ENCODE results near the gene COL28A1. TPM values are rescaled to one million over a fixed set of nuclear protein-coding genes. Genes with fewer than 3 reads are reported as not detected.

The COL28A1 gene
- polyA plus RNA-seq, 1 experiment, result 0.04 TPM

DNA sequence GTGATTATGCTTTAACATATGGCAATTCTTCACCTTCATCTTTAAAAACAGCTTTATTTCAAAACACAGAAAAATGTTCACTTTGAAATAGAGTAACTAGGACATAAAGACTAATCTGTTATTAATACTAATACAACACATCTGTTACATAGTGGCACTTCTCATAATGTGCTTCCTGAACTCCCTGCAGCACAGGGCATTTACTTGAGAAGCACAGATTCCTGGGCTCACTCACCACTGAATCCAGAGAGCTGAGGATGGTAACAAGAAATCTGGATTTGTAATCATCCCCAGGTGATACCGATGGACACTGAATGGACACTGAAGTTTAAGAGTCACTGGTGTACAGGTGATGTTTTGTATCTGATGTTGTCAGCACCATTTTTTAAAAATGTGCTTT lies 96.1 kb downstream of the COL28A1 start:
- Histone ChIP-seq H3K27me3 (ENCODE audit: control insufficient read depth, insufficient read depth, low read length) (no peaks in the 10 kb centered on the region), H3K9me3 (ENCODE audit: control insufficient read depth, insufficient read depth, low read length) (no peaks in the 10 kb centered on the region), H3K27ac (ENCODE audit: low read depth, low read length) (no peak overlapping the region), H3K4me3 (ENCODE audit: low read depth, low read length) (no peak overlapping the region)
- ChIA-PET CTCF (interaction anchor here (1.2 to 4.5 kb wide), 3 partner anchors 13 to 336 kb away, joined by 3 to 30 read pairs (median 13); no protein-coding TSS in a partner anchor), POLR2A (interaction anchor here (1.0 to 1.2 kb wide), 4 partner anchors 11 to 53 kb away, joined by 3 to 13 read pairs (median 6); no protein-coding TSS in a partner anchor)
- TF ChIP-seq, protein P1, sequence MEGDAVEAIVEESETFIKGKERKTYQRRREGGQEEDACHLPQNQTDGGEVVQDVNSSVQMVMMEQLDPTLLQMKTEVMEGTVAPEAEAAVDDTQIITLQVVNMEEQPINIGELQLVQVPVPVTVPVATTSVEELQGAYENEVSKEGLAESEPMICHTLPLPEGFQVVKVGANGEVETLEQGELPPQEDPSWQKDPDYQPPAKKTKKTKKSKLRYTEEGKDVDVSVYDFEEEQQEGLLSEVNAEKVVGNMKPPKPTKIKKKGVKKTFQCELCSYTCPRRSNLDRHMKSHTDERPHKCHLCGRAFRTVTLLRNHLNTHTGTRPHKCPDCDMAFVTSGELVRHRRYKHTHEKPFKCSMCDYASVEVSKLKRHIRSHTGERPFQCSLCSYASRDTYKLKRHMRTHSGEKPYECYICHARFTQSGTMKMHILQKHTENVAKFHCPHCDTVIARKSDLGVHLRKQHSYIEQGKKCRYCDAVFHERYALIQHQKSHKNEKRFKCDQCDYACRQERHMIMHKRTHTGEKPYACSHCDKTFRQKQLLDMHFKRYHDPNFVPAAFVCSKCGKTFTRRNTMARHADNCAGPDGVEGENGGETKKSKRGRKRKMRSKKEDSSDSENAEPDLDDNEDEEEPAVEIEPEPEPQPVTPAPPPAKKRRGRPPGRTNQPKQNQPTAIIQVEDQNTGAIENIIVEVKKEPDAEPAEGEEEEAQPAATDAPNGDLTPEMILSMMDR (IDR thresholded peaks at IDR 0.05; ENCODE audit: low read depth, low read length), result no peak
- DNase-seq (ENCODE audit: low read depth, low spot score), result no peak

GRCh38 chr7:7438851-7439250 lies 96.8 kb downstream of the COL28A1 start:
- no peaks in the 10 kb centered on the region for H3K9me3 ChIP-seq (ENCODE audit: control insufficient read depth, insufficient read depth, low read length)
- ChIA-PET CTCF (interaction anchor here (1.2 to 4.5 kb wide), 4 partner anchors 12 to 336 kb away, joined by 3 to 30 read pairs (median 8); no protein-coding TSS in a partner anchor), POLR2A (interaction anchor here (0.7 to 1.2 kb wide), 5 partner anchors 10 to 257 kb away, joined by 3 to 13 read pairs (median 4); partner anchors contain the start of gene C1GALT1)
- no peaks in the 10 kb centered on the region for H3K27me3 ChIP-seq (ENCODE audit: control insufficient read depth, insufficient read depth, low read length)
- DNase-seq (ENCODE audit: low read depth, low spot score), result peak; percentile 95
- H3K4me3 ChIP-seq (ENCODE audit: low read depth, low read length), result no peak overlapping the region
- H3K27ac ChIP-seq (ENCODE audit: low read depth, low read length), result peak overlapping the region; percentile 86
- TF ChIP-seq, protein P1 (IDR thresholded peaks at IDR 0.05; ENCODE audit: low read depth, low read length), result 0 out of 2 replicates have a peak, but pooled peaks have one; percentile 24

- no peak for DNase-seq (ENCODE audit: low read depth, low spot score)
- H3K27me3 ChIP-seq (ENCODE audit: control insufficient read depth, insufficient read depth, low read length), result no peaks in the 10 kb centered on the region
- no peak overlapping the region for H3K27ac ChIP-seq (ENCODE audit: low read depth, low read length)
- CTCF ChIA-PET, result interaction anchor here (1.1 to 1.5 kb wide), 3 partner anchors 11 to 331 kb away, joined by 3 to 6 read pairs (median 5); no protein-coding TSS in a partner anchor
- POLR2A ChIA-PET, result no interaction called here
- no peaks in the 10 kb centered on the region for H3K9me3 ChIP-seq (ENCODE audit: control insufficient read depth, insufficient read depth, low read length)
- TF ChIP-seq, protein P1 (IDR thresholded peaks at IDR 0.05; ENCODE audit: low read depth, low read length), result no peak
- H3K4me3 ChIP-seq (ENCODE audit: low read depth, low read length), result no peak overlapping the region
Measured at GRCh38 chr7:7435978-7436377, 99.7 kb downstream of the COL28A1 start.

DNA sequence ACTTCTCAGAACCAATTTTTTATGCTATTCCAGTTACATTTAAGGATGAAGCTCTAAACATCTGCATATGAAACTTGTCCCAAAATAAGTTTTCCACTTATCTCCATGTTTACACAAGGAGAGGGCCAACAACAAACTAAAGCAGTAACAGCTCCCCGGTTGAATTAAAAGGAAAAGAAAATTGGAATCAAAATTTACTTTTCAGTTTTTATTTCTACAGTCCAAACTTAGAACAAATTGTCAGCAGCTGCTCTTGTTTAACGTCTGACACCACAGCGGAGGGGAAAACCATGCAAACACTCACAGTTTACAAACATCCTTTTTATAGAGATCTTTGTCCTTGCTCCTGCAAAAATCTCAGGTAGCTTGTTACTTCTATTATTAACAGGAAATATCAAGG lies 101.3 kb downstream of the COL28A1 start:
- Histone ChIP-seq H3K4me3 (ENCODE audit: low read depth, low read length) (no peak overlapping the region), H3K9me3 (ENCODE audit: control insufficient read depth, insufficient read depth, low read length) (no peaks in the 10 kb centered on the region), H3K27me3 (ENCODE audit: control insufficient read depth, insufficient read depth, low read length) (no peaks in the 10 kb centered on the region), H3K27ac (ENCODE audit: low read depth, low read length) (no peak overlapping the region)
- no peak for DNase-seq (ENCODE audit: low read depth, low spot score)
- ChIA-PET POLR2A (no interaction called here), CTCF (interaction anchor here (0.7 to 2.3 kb wide), 4 partner anchors 10 to 331 kb away, joined by 3 to 16 read pairs (median 5); no protein-coding TSS in a partner anchor)
- TF ChIP-seq, protein P1 (IDR thresholded peaks at IDR 0.05; ENCODE audit: low read depth, low read length), result no peak

GRCh38 chr7:7433811-7434210 lies 101.9 kb downstream of the COL28A1 start:
- H3K27ac ChIP-seq (ENCODE audit: low read depth, low read length), result no peak overlapping the region
- POLR2A ChIA-PET, result no interaction called here

More at GRCh38 chr7:7433811-7434210, 101.9 kb downstream of the COL28A1 start:
- Histone ChIP-seq H3K4me3 (ENCODE audit: low read depth, low read length) (no peak overlapping the region), H3K9me3 (ENCODE audit: control insufficient read depth, insufficient read depth, low read length) (no peaks in the 10 kb centered on the region), H3K27me3 (ENCODE audit: control insufficient read depth, insufficient read depth, low read length) (no peaks in the 10 kb centered on the region)
- CTCF ChIA-PET, result interaction anchor here (0.6 to 2.3 kb wide), 5 partner anchors 9 to 1118 kb away, joined by 3 to 16 read pairs (median 3); no protein-coding TSS in a partner anchor
- TF ChIP-seq, protein P1 (IDR thresholded peaks at IDR 0.05; ENCODE audit: low read depth, low read length), result no peak
- DNase-seq (ENCODE audit: low read depth, low spot score), result no peak
